Measurements from ENCODE around the gene DCHS1.

Gene DCHS1

GRCh38 chr11:6646918-6647679 is 8.5 kb downstream of the DCHS1 start:
- peak in 1 of 2 donors; percentile 23 for DNase-seq

GRCh38 chr11:6646576-6646917 is 9.1 kb downstream of the DCHS1 start:
- no peak for DNase-seq

GRCh38 chr11:6646071-6646470 is 9.5 kb downstream of the DCHS1 start:
- DNase-seq, result no peak

- DNase-seq, result no peak
These were observed 12.7 kb downstream of the DCHS1 start for GRCh38 chr11:6642957-6643356.

GRCh38 chr11:6640985-6641701 is 14.5 kb downstream of the DCHS1 start:
- no peak for DNase-seq

GRCh38 chr11:6640036-6640984 is 15.3 kb downstream of the DCHS1 start:
- no peak for DNase-seq

- DNase-seq, result no peak
These were observed 17.2 kb downstream of the DCHS1 start for GRCh38 chr11:6638429-6638828.

GRCh38 chr11:6637871-6638270 is 17.7 kb downstream of the DCHS1 start:
- DNase-seq, result no peak

- DNase-seq, result no peak
These were observed 19.1 kb downstream of the DCHS1 start for GRCh38 chr11:6636480-6636879.

- DNase-seq, result no peak
These were observed 20.3 kb downstream of the DCHS1 start for GRCh38 chr11:6635082-6635932.

GRCh38 chr11:6634534-6634933 is 21.1 kb downstream of the DCHS1 start:
- DNase-seq, result no peak

GRCh38 chr11:6633422-6634408 is 21.9 kb downstream of the DCHS1 start:
- DNase-seq, result no peak

GRCh38 chr11:6632116-6633073 is 23.2 kb downstream of the DCHS1 start:
- no peak for DNase-seq

GRCh38 chr11:6631361-6631890 is 24.2 kb downstream of the DCHS1 start:
- DNase-seq, result no peak

- no peak for DNase-seq
These were observed 24.8 kb downstream of the DCHS1 start for GRCh38 chr11:6630632-6631291.

GRCh38 chr11:6629892-6630631 is 25.5 kb downstream of the DCHS1 start:
- no peak for DNase-seq

GRCh38 chr11:6629573-6629891 is 26.1 kb downstream of the DCHS1 start:
- DNase-seq, result no peak

- no peak for DNase-seq
These were observed 27.1 kb downstream of the DCHS1 start for GRCh38 chr11:6628526-6628925.

All from stimulated activated CD4-positive, alpha-beta T cell treated with anti-CD3 and anti-CD28 coated beads, Interleukin-2, amount 100 ng/mL, for 48 hours (primary cell).